ENCODE results near the gene HADH. TPM values are rescaled to one million over a fixed set of nuclear protein-coding genes. Genes with fewer than 3 reads are reported as not detected.

HADH gene
- total RNA-seq, 4 donors from 2014 or later = 26.8 to 46.5 (median 38.1) TPM

GRCh38 chr4:108056418-108056817 lies 66.7 kb downstream of the HADH start:
- Histone ChIP-seq H3K27ac (no peak overlapping the region), H3K9me3 (no peaks in the 10 kb centered on the region), H3K4me3 (no peak overlapping the region), H3K4me1 (no peaks in the 10 kb centered on the region), H3K27me3 (no peaks in the 10 kb centered on the region), H3K36me3 (no peaks in the 10 kb centered on the region)
- no peak for DNase-seq
- 62 to 71% methylated on average over 5 to 6 of the region's 6 CpGs for WGBS, 2 donors
- intact Hi-C loops (cut with DNase I) = no loop called here
- no peak for TF ChIP-seq CTCF (IDR thresholded peaks at IDR 0.05)
- no peak for TF ChIP-seq POLR2A (IDR thresholded peaks at IDR 0.05)

- DNase-seq = no peak
- intact Hi-C loops (cut with DNase I) = no loop called here
- Histone ChIP-seq H3K9me3 (no peaks in the 10 kb centered on the region), H3K27me3 (no peaks in the 10 kb centered on the region), H3K4me3 (no peak overlapping the region), H3K4me1 (no peaks in the 10 kb centered on the region), H3K36me3 (no peaks in the 10 kb centered on the region), H3K27ac (no peak overlapping the region)
- TF ChIP-seq POLR2A (IDR thresholded peaks at IDR 0.05) (no peak), CTCF (IDR thresholded peaks at IDR 0.05) (no peak)
- 86 to 88% methylated on average over 11 of the region's 11 CpGs for WGBS, 2 donors
These were observed 69.2 kb downstream of the HADH start for GRCh38 chr4:108058685-108059440.

GRCh38 chr4:108060164-108060563 lies 70.5 kb downstream of the HADH start:
- TF ChIP-seq POLR2A (IDR thresholded peaks at IDR 0.05) (no peak), CTCF (IDR thresholded peaks at IDR 0.05) (peak in 1 of 6 experiments; percentile 14)
- intact Hi-C loops (cut with DNase I) = no loop called here
- Histone ChIP-seq H3K4me3 (no peak overlapping the region), H3K9me3 (no peaks in the 10 kb centered on the region), H3K27ac (no peak overlapping the region), H3K4me1 (no peaks in the 10 kb centered on the region), H3K27me3 (no peaks in the 10 kb centered on the region), H3K36me3 (no peaks in the 10 kb centered on the region)
- WGBS, 2 donors = 59 to 61% methylated on average over 5 of the region's 5 CpGs
- no peak for DNase-seq

GRCh38 chr4:108060686-108061321 lies 71.1 kb downstream of the HADH start:
- no peak for DNase-seq
- Histone ChIP-seq H3K27me3 (no peaks in the 10 kb centered on the region), H3K4me1 (no peaks in the 10 kb centered on the region), H3K4me3 (no peak overlapping the region), H3K9me3 (no peaks in the 10 kb centered on the region), H3K27ac (no peak overlapping the region), H3K36me3 (no peaks in the 10 kb centered on the region)
- TF ChIP-seq CTCF (IDR thresholded peaks at IDR 0.05) (no peak), POLR2A (IDR thresholded peaks at IDR 0.05) (no peak)
- intact Hi-C loops (cut with DNase I) = no loop called here
- 66 to 75% methylated on average over 5 of the region's 5 CpGs for WGBS, 2 donors

GRCh38 chr4:108068442-108068841 lies 78.8 kb downstream of the HADH start:
- Histone ChIP-seq H3K27me3 (no peaks in the 10 kb centered on the region), H3K36me3 (no peaks in the 10 kb centered on the region), H3K4me3 (no peak overlapping the region), H3K27ac (no peak overlapping the region), H3K4me1 (peaks cover 0 to 7% (median 0%) of the 10 kb centered on the region in 3 donors), H3K9me3 (no peaks in the 10 kb centered on the region)
- TF ChIP-seq CTCF (IDR thresholded peaks at IDR 0.05) = no peak
- no peak for TF ChIP-seq POLR2A (IDR thresholded peaks at IDR 0.05)
- DNase-seq = no peak
- intact Hi-C loops (cut with DNase I) = no loop called here

Measured in esophagus squamous epithelium (tissue), 5 donors.